Measurements from ENCODE around the gene MCF2L2. TPM values are rescaled to one million over a fixed set of nuclear protein-coding genes. Genes with fewer than 3 reads are reported as not detected.

The MCF2L2 gene
- total RNA-seq, 6 experiments from 2014 or later = 0.14 TPM; not detected in 5

GRCh38 chr3:183212096-183212495 lies 216.3 kb downstream of the MCF2L2 start:
- TF ChIP-seq CTCF (IDR thresholded peaks at IDR 0.05) = no peak
- Mint-ChIP-seq H3K9me3 (no peaks in the 10 kb centered on the region), H3K4me3 (no peak overlapping the region), H3K4me1 (ENCODE audit: low read depth) (no peaks in the 10 kb centered on the region), H3K36me3 (ENCODE audit: low read depth) (no peaks in the 10 kb centered on the region), H3K27ac (no peak overlapping the region), H3K27me3 (ENCODE audit: insufficient read depth) (peaks cover 37% of the 10 kb centered on the region)
- DNase-seq = no peak

- no peaks in the 10 kb centered on the region for H3K9me3 Mint-ChIP-seq
- H3K4me3 Mint-ChIP-seq = no peak overlapping the region
- H3K36me3 Mint-ChIP-seq (ENCODE audit: low read depth) = no peaks in the 10 kb centered on the region
- no peaks in the 10 kb centered on the region for H3K4me1 Mint-ChIP-seq (ENCODE audit: low read depth)
- TF ChIP-seq CTCF (IDR thresholded peaks at IDR 0.05) = no peak
- H3K27ac Mint-ChIP-seq = no peak overlapping the region
- peaks cover 39% of the 10 kb centered on the region for H3K27me3 Mint-ChIP-seq (ENCODE audit: insufficient read depth)
- no peak for DNase-seq
Observed at GRCh38 chr3:183211352-183211751, 217.1 kb downstream of the MCF2L2 start.

- no peak for DNase-seq
- Mint-ChIP-seq H3K27me3 (ENCODE audit: insufficient read depth) (peaks cover 39% of the 10 kb centered on the region), H3K9me3 (no peaks in the 10 kb centered on the region), H3K36me3 (ENCODE audit: low read depth) (no peaks in the 10 kb centered on the region), H3K4me1 (ENCODE audit: low read depth) (no peaks in the 10 kb centered on the region), H3K4me3 (no peak overlapping the region), H3K27ac (no peak overlapping the region)
- TF ChIP-seq CTCF (IDR thresholded peaks at IDR 0.05) = no peak
Observed at GRCh38 chr3:183210862-183211341, 217.5 kb downstream of the MCF2L2 start.

GRCh38 chr3:183210341-183210740 lies 218.1 kb downstream of the MCF2L2 start:
- H3K9me3 Mint-ChIP-seq = no peaks in the 10 kb centered on the region
- no peaks in the 10 kb centered on the region for H3K4me1 Mint-ChIP-seq (ENCODE audit: low read depth)
- no peak for TF ChIP-seq CTCF (IDR thresholded peaks at IDR 0.05)
- no peak overlapping the region for H3K4me3 Mint-ChIP-seq
- no peak for DNase-seq
- no peak overlapping the region for H3K27ac Mint-ChIP-seq
- H3K27me3 Mint-ChIP-seq (ENCODE audit: insufficient read depth) = peaks cover 40% of the 10 kb centered on the region
- no peaks in the 10 kb centered on the region for H3K36me3 Mint-ChIP-seq (ENCODE audit: low read depth)

GRCh38 chr3:183208800-183209199 lies 219.6 kb downstream of the MCF2L2 start:
- Mint-ChIP-seq H3K27me3 (ENCODE audit: insufficient read depth) (peaks cover 39% of the 10 kb centered on the region), H3K4me3 (no peak overlapping the region), H3K36me3 (ENCODE audit: low read depth) (peaks cover under 1% of the 10 kb centered on the region), H3K27ac (no peak overlapping the region), H3K4me1 (ENCODE audit: low read depth) (no peaks in the 10 kb centered on the region), H3K9me3 (peaks cover 2% of the 10 kb centered on the region)
- TF ChIP-seq CTCF (IDR thresholded peaks at IDR 0.05) = no peak
- DNase-seq = no peak

- Mint-ChIP-seq H3K36me3 (ENCODE audit: low read depth) (peaks cover 6% of the 10 kb centered on the region), H3K27ac (no peak overlapping the region), H3K4me3 (no peak overlapping the region), H3K4me1 (ENCODE audit: low read depth) (no peaks in the 10 kb centered on the region), H3K27me3 (ENCODE audit: insufficient read depth) (peaks cover 39% of the 10 kb centered on the region), H3K9me3 (peaks cover 7% of the 10 kb centered on the region)
- no peak for DNase-seq
- no peak for TF ChIP-seq CTCF (IDR thresholded peaks at IDR 0.05)
Observed at GRCh38 chr3:183208260-183208659, 220.2 kb downstream of the MCF2L2 start.
